Measurements from ENCODE around the gene PATE1. TPM values are rescaled to one million over a fixed set of nuclear protein-coding genes. Genes with fewer than 3 reads are reported as not detected.

The PATE1 gene
- total and polyA plus RNA-seq, 10 of the 15 experiments (the other 5 are each of a cell fraction or from before 2014, with no cell fraction given), result not detected

GRCh38 chr11:125763483-125763882, 17.4 kb downstream of the PATE1 start (continued):
- TF ChIP-seq NR2C1 (IDR thresholded peaks at IDR 0.05), result no peak
- no peak for TF ChIP-seq SREBF1 (IDR thresholded peaks at IDR 0.05; ENCODE audit: low read length)

GRCh38 chr11:125766251-125766650, 20.2 kb downstream of the PATE1 start:
- BruUV-seq (replicated peaks), result no TSS peak
- Histone ChIP-seq H3K4me3 (no peak overlapping the region), H4K20me1 (ENCODE audit: control insufficient read depth, insufficient read depth) (no peaks in the 10 kb centered on the region), H3K4me1 (ENCODE audit: control insufficient read depth, insufficient read depth, low read length) (no peaks in the 10 kb centered on the region), H3K27me3 (replicated peaks in 1 of 2; ENCODE audit: control insufficient read depth in 2 of 2, insufficient read depth in 2 of 2, low read length in 1 of 2) (peaks cover 0 to 3% of the 10 kb centered on the region in 2 experiments; a peak in 3 of 4 replicates), H3K9ac (ENCODE audit: control insufficient read depth, insufficient read depth, low read length) (no peak overlapping the region), H3K4me2 (ENCODE audit: control insufficient read depth, insufficient read depth) (no peak overlapping the region), H3K79me2 (ENCODE audit: control insufficient read depth, insufficient read depth, low read length) (no peaks in the 10 kb centered on the region), H2AFZ (ENCODE audit: control insufficient read depth, low read depth, low read length) (no peak overlapping the region), H3K36me3 (ENCODE audit: control insufficient read depth in 2 of 2, insufficient read depth in 2 of 2, low read length in 1 of 2) (no peaks in the 10 kb centered on the region), H3K9me3 (replicated peaks; ENCODE audit: control insufficient read depth, insufficient read depth, low read length) (no peaks in the 10 kb centered on the region), H3K27ac (ENCODE audit: control insufficient read depth, insufficient read depth) (no peak overlapping the region)
- in situ Hi-C loops (cut with MboI), result no loop called here
- no peak for FAIRE-seq
- DNase-seq (ENCODE audit: low read depth, low spot score), result no peak
- intact Hi-C loops (cut with micrococcal nuclease; ENCODE audit: unreplicated experiment), result no loop called here
- POLR2A ChIA-PET, result no interaction called here
- SMC1A ChIA-PET (ENCODE audit: uncharacterized antibody, unreplicated experiment), result interaction anchor here (0.9 kb wide), 1 partner anchor 16 kb away, joined by 3 read pairs; no protein-coding TSS in a partner anchor
- CTCF ChIA-PET, result no interaction called here
- WGBS (ENCODE audit: insufficient coverage, insufficient replicate concordance, low lambda C conversion rate, missing lambda C conversion rate), result 0% methylated on average over 1 of the region's 1 CpG
- RAD21 ChIA-PET (ENCODE audit: unreplicated experiment), result no interaction called here
- no peak for ATAC-seq
- TF ChIP-seq NR2F1 (conservative IDR thresholded peaks at IDR 0.05) (no peak), EED (IDR thresholded peaks at IDR 0.05; ENCODE audit: low read depth) (no peak), MXI1 (IDR thresholded peaks at IDR 0.05; ENCODE audit: low read depth, low read length) (no peak), SUZ12 (IDR thresholded peaks at IDR 0.05; ENCODE audit: unreplicated experiment) (no peak), POU2F2 (IDR thresholded peaks at IDR 0.05; ENCODE audit: borderline replicate concordance, low read depth, low read length) (no peak), ZNF384 (IDR thresholded peaks at IDR 0.05; ENCODE audit: borderline replicate concordance, low read depth, low read length) (no peak), ASH2L (IDR thresholded peaks at IDR 0.05; ENCODE audit: borderline replicate concordance, low read depth) (no peak), EGR1 (IDR thresholded peaks at IDR 0.05; ENCODE audit: borderline replicate concordance in 1 of 2, low read depth in 2 of 2, low read length in 2 of 2) (no peak), SMAD5 (IDR thresholded peaks at IDR 0.05; ENCODE audit: low read depth) (no peak), BCL3 (IDR thresholded peaks at IDR 0.05; ENCODE audit: borderline replicate concordance, insufficient read depth, low read depth, low read length, poor library complexity, severe bottlenecking) (no peak), SMAD1 (IDR thresholded peaks at IDR 0.05; ENCODE audit: low read depth, partially characterized antibody) (no peak), ZSCAN29 (IDR thresholded peaks at IDR 0.05) (no peak)
- TF ChIP-seq, protein P1, sequence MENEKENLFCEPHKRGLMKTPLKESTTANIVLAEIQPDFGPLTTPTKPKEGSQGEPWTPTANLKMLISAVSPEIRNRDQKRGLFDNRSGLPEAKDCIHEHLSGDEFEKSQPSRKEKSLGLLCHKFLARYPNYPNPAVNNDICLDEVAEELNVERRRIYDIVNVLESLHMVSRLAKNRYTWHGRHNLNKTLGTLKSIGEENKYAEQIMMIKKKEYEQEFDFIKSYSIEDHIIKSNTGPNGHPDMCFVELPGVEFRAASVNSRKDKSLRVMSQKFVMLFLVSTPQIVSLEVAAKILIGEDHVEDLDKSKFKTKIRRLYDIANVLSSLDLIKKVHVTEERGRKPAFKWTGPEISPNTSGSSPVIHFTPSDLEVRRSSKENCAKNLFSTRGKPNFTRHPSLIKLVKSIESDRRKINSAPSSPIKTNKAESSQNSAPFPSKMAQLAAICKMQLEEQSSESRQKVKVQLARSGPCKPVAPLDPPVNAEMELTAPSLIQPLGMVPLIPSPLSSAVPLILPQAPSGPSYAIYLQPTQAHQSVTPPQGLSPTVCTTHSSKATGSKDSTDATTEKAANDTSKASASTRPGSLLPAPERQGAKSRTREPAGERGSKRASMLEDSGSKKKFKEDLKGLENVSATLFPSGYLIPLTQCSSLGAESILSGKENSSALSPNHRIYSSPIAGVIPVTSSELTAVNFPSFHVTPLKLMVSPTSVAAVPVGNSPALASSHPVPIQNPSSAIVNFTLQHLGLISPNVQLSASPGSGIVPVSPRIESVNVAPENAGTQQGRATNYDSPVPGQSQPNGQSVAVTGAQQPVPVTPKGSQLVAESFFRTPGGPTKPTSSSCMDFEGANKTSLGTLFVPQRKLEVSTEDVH (IDR thresholded peaks at IDR 0.05; ENCODE audit: low read depth, partially characterized antibody), result no peak
- TF ChIP-seq, protein P2, sequence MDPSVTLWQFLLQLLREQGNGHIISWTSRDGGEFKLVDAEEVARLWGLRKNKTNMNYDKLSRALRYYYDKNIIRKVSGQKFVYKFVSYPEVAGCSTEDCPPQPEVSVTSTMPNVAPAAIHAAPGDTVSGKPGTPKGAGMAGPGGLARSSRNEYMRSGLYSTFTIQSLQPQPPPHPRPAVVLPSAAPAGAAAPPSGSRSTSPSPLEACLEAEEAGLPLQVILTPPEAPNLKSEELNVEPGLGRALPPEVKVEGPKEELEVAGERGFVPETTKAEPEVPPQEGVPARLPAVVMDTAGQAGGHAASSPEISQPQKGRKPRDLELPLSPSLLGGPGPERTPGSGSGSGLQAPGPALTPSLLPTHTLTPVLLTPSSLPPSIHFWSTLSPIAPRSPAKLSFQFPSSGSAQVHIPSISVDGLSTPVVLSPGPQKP (IDR thresholded peaks at IDR 0.05; ENCODE audit: low read depth, low read length), result no peak

All from GM12878 (cell line).